ENCODE data around the gene IMPDH2. TPM values are rescaled to one million over a fixed set of nuclear protein-coding genes. Genes with fewer than 3 reads are reported as not detected.

Gene IMPDH2
- total and polyA plus RNA-seq, 2 of the 4 experiments (the other 2 are of a cell fraction), result 190 to 296 TPM

DNA sequence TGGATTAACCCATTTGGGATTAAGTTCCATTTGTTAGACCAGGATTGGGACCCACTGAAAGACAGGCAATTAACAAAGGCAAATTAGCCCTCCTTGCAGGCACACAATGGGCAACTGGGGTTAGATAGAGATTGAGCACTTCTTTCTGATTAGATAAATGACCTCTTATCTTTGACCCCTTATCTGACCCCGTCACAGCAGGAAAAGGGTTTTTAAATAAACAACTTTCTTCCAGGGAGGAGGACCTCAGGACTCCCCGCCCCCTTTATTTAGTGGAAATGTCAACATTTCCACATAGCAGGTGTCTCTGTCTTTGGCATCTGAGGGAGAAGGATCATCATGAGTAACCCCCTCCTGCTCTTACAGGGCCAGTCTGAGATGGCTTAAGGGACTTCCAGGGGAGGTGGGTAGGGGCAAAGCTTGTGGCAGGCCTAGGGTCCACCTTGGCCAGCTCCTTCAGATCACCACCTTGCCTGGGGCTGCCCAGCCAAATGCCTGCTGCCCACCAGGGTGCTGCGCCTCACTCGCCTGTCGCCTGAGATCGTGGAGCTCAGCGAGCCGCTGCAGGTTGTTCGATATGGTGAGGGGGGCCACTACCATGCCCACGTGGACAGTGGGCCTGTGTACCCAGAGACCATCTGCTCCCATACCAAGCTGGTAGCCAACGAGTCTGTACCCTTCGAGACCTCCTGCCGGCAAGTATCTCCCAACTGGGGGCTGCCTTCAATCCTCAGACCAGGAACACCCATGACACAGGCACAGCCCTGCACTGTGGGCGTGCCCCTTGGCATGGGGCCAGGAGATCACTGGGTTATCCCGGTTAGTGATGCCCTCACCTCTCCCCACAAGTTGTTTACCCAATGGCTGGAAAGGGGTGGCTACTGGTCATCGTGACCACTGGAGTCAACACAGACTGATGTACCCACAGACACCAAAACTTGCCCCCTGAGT lies 24.6 kb downstream of the IMPDH2 start:
- dilution Hi-C loops (cut with HindIII; ENCODE audit: low sequenced_read_pairs, unreplicated experiment), result no loop called here
- no peak overlapping the region for H3K27ac ChIP-seq (ENCODE audit: insufficient read depth, low read length)
- peaks cover 11% of the 10 kb centered on the region for H3K4me1 ChIP-seq (ENCODE audit: control insufficient read depth, insufficient read depth, low read length)
- H3K4ac ChIP-seq (ENCODE audit: low read depth, low read length), result no peak overlapping the region
- H2BK5ac ChIP-seq (ENCODE audit: low read depth, low read length, poor library complexity, severe bottlenecking), result no peak overlapping the region
- H2BK20ac ChIP-seq (ENCODE audit: low read depth, low read length), result no peak overlapping the region
- TF ChIP-seq FOS (IDR thresholded peaks at IDR 0.05; ENCODE audit: low read depth, low read length), result no peak
- no peak for TF ChIP-seq MAFK (IDR thresholded peaks at IDR 0.05; ENCODE audit: low read depth, low read length)
- TF ChIP-seq CHD1 (IDR thresholded peaks at IDR 0.05; ENCODE audit: low read depth, low read length), result no peak
- TF ChIP-seq CEBPB (IDR thresholded peaks at IDR 0.05; ENCODE audit: low read depth, low read length), result no peak
- no peak for TF ChIP-seq RCOR1 (IDR thresholded peaks at IDR 0.05; ENCODE audit: insufficient replicate concordance, low read length)
- no peak for TF ChIP-seq POLR2A (IDR thresholded peaks at IDR 0.05; ENCODE audit: low read depth, low read length)
- no peak for TF ChIP-seq MAZ (IDR thresholded peaks at IDR 0.05; ENCODE audit: borderline replicate concordance, low read depth, low read length)
- TF ChIP-seq RAD21 (IDR thresholded peaks at IDR 0.05; ENCODE audit: low read length), result no peak
- TF ChIP-seq RFX5 (IDR thresholded peaks at IDR 0.05; ENCODE audit: low read depth, low read length), result no peak
- TF ChIP-seq, protein P1, sequence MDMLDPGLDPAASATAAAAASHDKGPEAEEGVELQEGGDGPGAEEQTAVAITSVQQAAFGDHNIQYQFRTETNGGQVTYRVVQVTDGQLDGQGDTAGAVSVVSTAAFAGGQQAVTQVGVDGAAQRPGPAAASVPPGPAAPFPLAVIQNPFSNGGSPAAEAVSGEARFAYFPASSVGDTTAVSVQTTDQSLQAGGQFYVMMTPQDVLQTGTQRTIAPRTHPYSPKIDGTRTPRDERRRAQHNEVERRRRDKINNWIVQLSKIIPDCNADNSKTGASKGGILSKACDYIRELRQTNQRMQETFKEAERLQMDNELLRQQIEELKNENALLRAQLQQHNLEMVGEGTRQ (IDR thresholded peaks at IDR 0.05; ENCODE audit: low read depth, low read length), result no peak
- TF ChIP-seq, protein P2, sequence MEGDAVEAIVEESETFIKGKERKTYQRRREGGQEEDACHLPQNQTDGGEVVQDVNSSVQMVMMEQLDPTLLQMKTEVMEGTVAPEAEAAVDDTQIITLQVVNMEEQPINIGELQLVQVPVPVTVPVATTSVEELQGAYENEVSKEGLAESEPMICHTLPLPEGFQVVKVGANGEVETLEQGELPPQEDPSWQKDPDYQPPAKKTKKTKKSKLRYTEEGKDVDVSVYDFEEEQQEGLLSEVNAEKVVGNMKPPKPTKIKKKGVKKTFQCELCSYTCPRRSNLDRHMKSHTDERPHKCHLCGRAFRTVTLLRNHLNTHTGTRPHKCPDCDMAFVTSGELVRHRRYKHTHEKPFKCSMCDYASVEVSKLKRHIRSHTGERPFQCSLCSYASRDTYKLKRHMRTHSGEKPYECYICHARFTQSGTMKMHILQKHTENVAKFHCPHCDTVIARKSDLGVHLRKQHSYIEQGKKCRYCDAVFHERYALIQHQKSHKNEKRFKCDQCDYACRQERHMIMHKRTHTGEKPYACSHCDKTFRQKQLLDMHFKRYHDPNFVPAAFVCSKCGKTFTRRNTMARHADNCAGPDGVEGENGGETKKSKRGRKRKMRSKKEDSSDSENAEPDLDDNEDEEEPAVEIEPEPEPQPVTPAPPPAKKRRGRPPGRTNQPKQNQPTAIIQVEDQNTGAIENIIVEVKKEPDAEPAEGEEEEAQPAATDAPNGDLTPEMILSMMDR (conservative IDR thresholded peaks at IDR 0.05; ENCODE audit: low read depth, low read length), result no peak
- TF ChIP-seq, protein P3, sequence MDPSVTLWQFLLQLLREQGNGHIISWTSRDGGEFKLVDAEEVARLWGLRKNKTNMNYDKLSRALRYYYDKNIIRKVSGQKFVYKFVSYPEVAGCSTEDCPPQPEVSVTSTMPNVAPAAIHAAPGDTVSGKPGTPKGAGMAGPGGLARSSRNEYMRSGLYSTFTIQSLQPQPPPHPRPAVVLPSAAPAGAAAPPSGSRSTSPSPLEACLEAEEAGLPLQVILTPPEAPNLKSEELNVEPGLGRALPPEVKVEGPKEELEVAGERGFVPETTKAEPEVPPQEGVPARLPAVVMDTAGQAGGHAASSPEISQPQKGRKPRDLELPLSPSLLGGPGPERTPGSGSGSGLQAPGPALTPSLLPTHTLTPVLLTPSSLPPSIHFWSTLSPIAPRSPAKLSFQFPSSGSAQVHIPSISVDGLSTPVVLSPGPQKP (IDR thresholded peaks at IDR 0.05; ENCODE audit: borderline replicate concordance, low read depth, low read length), result no peak
- TF ChIP-seq NFE2L2 (IDR thresholded peaks at IDR 0.05; ENCODE audit: low read depth, low read length), result no peak
- no peak for TF ChIP-seq BHLHE40 (IDR thresholded peaks at IDR 0.05; ENCODE audit: low read depth, low read length)
- peaks cover 16% of the 10 kb centered on the region for H4K20me1 ChIP-seq (ENCODE audit: insufficient read depth, low read length)
- no TSS peak for BruUV-seq (replicated peaks)
- WGBS, 2 experiments (ENCODE audit: extremely low coverage in 2 of 2, insufficient read length in 1 of 2), result 87% methylated on average over 3 of the region's 16 CpGs; no CpG with 5 or more reads in 1 of the 2 experiments
- intact Hi-C loops (cut with micrococcal nuclease), result no loop called here
- in situ Hi-C loops (cut with MboI; ENCODE audit: low sequenced_read_pairs), result no loop called here
- H3K14ac ChIP-seq (replicated peaks; ENCODE audit: low read depth, low read length), result no peak overlapping the region
- H3K56ac ChIP-seq (ENCODE audit: extremely low read depth, insufficient read depth, low read length), result no peak overlapping the region
- peak overlapping the region; percentile 58 for H2AK9ac ChIP-seq (replicated peaks; ENCODE audit: low read depth, low read length, poor library complexity)
- no peak overlapping the region for H2BK15ac ChIP-seq (ENCODE audit: low read depth, low read length)
- CTCF ChIA-PET, result no interaction called here
- H3K4me3 ChIP-seq (ENCODE audit: insufficient read depth, low read depth, low read length), result no peak overlapping the region
- peak overlapping the region; percentile 28; the same call in 1 of the 2 replicates for H2AK5ac ChIP-seq (ENCODE audit: low read depth, low read length)
- H4K5ac ChIP-seq (ENCODE audit: low read depth, low read length), result no peak overlapping the region
- no peak overlapping the region for H3K18ac ChIP-seq (ENCODE audit: low read depth, low read length)
- peaks cover 21% of the 10 kb centered on the region for H3K9me1 ChIP-seq (ENCODE audit: insufficient read depth, low read length)
- H3K9me3 ChIP-seq (ENCODE audit: control insufficient read depth, insufficient read depth, low read length), result no peaks in the 10 kb centered on the region
- no peak overlapping the region for H2AFZ ChIP-seq (replicated peaks; ENCODE audit: low read length, poor library complexity)
- H3K4me2 ChIP-seq (ENCODE audit: low read depth, low read length), result no peak overlapping the region
- no peak overlapping the region for H3K9ac ChIP-seq (ENCODE audit: low read depth, low read length)
- H3K36me3 ChIP-seq (ENCODE audit: control insufficient read depth, insufficient read depth, low read length), result peaks cover 3% of the 10 kb centered on the region; the same call in 1 of the 2 replicates
- H3K79me1 ChIP-seq (ENCODE audit: low read depth in 1 of 2, low read length in 2 of 2), result peaks cover 0 to 40% of the 10 kb centered on the region in 2 experiments; a peak in 2 of 4 replicates
- ATAC-seq (ENCODE audit: low read depth) (no peak), DNase-seq (no peak)
- H3K27me3 ChIP-seq (ENCODE audit: control insufficient read depth, insufficient read depth, low read length), result no peaks in the 10 kb centered on the region
- POLR2A ChIA-PET (ENCODE audit: unreplicated experiment), result no interaction called here
- no peak overlapping the region for H3K23ac ChIP-seq (ENCODE audit: low read depth, low read length)
- H4K91ac ChIP-seq (ENCODE audit: insufficient read depth, low read depth, low read length), result no peak overlapping the region
- H2BK120ac ChIP-seq (ENCODE audit: low read depth, low read length), result no peak overlapping the region
- H4K8ac ChIP-seq (ENCODE audit: low read depth in 2 of 2, low read length in 2 of 2), result no peak overlapping the region

All from IMR-90 (cell line).